Measurements from ENCODE around the gene MED1. TPM values are rescaled to one million over a fixed set of nuclear protein-coding genes. Genes with fewer than 3 reads are reported as not detected.

MED1 gene
- total and polyA plus RNA-seq, 2 of the 4 experiments (the other 2 are of a cell fraction) = 16.9 to 24.2 TPM

DNA sequence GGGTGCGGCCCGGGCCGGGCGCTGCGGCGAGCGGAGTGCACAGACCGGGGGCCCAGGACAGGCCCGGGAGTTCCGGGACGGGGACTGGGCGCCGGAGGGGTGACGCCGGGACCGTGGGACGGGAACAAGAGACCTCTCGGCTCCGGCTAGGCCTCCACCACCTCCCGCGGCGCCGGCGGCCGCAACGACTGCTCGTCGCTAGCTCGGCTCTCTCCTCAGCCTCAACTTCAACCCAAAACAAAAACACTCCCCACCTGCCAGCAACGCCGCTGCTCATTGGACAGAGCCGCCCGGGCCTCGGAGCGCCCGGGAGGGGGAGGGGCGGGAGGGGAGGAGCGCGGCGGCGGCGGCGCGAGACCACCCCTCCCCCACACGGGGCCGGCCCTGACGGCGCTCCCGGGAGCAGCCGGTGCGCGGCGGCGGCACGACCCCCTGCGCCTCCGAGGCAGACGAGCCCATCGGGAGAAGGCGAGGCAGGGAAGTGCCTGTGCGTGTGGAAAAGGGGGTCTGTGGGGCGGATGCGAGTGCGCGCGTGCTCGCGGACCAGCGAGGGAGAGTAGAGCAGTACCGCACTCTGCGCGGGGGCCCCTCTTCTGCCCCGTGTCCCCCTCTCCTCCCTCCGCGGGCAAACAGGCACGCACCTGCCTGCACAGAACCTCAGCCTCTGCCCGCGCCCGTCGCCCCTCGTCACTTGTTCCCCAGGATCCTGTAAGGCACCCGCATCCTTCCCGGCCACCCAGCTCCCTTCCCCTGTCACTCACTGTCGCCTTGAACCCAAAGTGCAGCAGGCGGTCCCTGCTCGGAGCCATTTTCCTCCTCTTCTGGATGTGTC is 49.4 kb downstream of the MED1 start, which contains the start of gene FBXL20 (continued):
- TF ChIP-seq, protein P1, sequence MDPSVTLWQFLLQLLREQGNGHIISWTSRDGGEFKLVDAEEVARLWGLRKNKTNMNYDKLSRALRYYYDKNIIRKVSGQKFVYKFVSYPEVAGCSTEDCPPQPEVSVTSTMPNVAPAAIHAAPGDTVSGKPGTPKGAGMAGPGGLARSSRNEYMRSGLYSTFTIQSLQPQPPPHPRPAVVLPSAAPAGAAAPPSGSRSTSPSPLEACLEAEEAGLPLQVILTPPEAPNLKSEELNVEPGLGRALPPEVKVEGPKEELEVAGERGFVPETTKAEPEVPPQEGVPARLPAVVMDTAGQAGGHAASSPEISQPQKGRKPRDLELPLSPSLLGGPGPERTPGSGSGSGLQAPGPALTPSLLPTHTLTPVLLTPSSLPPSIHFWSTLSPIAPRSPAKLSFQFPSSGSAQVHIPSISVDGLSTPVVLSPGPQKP (IDR thresholded peaks at IDR 0.05; ENCODE audit: borderline replicate concordance, low read depth, low read length) = no peak
